ENCODE data around the gene FBH1.

Gene FBH1

GRCh38 chr10:5978230-5978489, 88.1 kb downstream of the FBH1 start:
- no peak for TF ChIP-seq CTCF (IDR thresholded peaks at IDR 0.05; ENCODE audit: insufficient read depth, low read length, missing control alignments)
- no peak for DNase-seq (ENCODE audit: low read depth, low spot score)
- ChIA-PET CTCF (no interaction called here), POLR2A (no interaction called here)
- peak overlapping the region; percentile 72 for H3K4me3 ChIP-seq (ENCODE audit: low read depth, low read length)

DNA sequence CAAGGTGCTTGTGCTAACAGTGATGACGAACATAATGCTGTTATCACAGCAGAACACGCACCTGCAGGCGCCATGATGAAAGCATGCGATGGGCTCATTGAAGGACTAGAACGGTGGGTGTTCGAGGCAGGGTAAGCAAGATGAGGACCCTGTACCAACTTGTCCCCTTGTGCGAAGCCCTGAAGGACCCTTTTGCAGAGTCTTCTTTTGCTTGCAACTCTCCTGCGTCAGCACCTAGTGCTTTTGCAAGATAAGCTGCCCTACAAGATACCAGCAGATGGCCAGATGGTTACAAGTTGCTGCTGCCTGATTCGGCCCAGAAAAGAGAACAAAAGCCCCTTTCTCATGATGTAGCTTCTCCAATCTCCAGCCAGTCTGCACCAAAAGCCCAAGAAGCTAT, 91.5 kb downstream of the FBH1 start:
- no peak overlapping the region for H3K4me3 ChIP-seq (ENCODE audit: low read depth, low read length)
- no peak for DNase-seq (ENCODE audit: low read depth, low spot score)
- ChIA-PET POLR2A (no interaction called here), CTCF (no interaction called here)
- TF ChIP-seq CTCF (IDR thresholded peaks at IDR 0.05; ENCODE audit: insufficient read depth, low read length, missing control alignments), result no peak

- H3K4me3 ChIP-seq (ENCODE audit: low read depth, low read length), result no peak overlapping the region
- TF ChIP-seq CTCF (IDR thresholded peaks at IDR 0.05; ENCODE audit: insufficient read depth, low read length, missing control alignments), result no peak
- no peak for DNase-seq (ENCODE audit: low read depth, low spot score)
- ChIA-PET CTCF (no interaction called here), POLR2A (no interaction called here)
Measured at GRCh38 chr10:5983774-5984173, 93.7 kb downstream of the FBH1 start.

DNA sequence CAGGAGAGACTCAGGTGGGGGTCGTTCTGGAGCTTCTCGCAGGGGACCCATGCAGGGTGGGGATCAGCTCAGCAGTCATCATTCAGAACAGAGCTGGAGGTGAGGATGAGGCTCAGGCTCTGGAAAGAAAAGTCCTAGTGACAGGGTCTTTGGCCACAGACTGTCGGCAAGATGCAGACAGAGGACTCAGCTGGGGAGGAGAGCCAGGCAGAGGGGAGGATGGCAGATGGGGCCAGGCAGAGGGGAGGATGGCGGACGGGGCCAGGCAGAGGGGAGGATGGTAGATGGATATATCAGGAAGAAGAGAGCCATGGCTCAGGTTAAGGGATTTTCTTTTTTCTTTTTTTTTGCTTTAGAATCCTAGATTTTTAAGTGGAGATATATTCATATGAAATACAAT, 95.0 kb downstream of the FBH1 start:
- no peak overlapping the region for H3K4me3 ChIP-seq (ENCODE audit: low read depth, low read length)
- no peak for TF ChIP-seq CTCF (IDR thresholded peaks at IDR 0.05; ENCODE audit: insufficient read depth, low read length, missing control alignments)
- ChIA-PET CTCF (no interaction called here), POLR2A (no interaction called here)
- no peak for DNase-seq (ENCODE audit: low read depth, low spot score)
